Sigmoid colon (tissue), 4 donors: ENCODE data around the gene GIN1.

Experiments used
- EP300 ChIP-seq, 4 donors: sonication (generic); formaldehyde crosslinking; IDR thresholded peaks; one replicate each; pipeline ENCODE4 v1.6.1; 2017; ENCODE audit warnings: antibody characterized with exemption in 4 of 4
- TF ChIP-seq, protein P1 (sequence below), 4 experiments: fragments of 450-650 bp in 3 of 4; fragments of 200-600 bp in 1 of 4; IDR thresholded peaks; one replicate each; pipeline ENCODE4 v1.5.1; 2016 to 2019; ENCODE audit warnings: antibody characterized with exemption in 4 of 4, mild to moderate bottlenecking in 3 of 4, moderate library complexity in 2 of 4

DNA sequence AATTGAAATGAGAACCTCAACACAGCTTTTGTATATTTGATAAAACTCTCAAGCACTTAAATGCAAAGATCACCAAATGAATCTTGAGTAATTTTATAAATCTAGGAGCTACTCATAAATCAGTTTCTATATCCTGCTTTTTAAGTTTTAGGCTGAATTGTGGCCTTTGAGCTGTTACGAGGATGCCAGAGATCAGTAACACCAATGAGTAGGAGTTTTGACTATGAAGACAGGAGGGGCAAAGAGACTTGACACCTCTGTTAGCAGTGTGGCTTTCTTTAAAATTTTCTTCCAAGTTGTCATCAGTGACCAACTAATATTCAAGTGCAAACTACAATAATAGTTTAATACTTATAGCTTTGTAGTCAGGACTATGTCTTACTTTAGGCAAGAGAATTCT, 12.7 kb upstream of the GIN1 start:
- TF ChIP-seq, protein P1, sequence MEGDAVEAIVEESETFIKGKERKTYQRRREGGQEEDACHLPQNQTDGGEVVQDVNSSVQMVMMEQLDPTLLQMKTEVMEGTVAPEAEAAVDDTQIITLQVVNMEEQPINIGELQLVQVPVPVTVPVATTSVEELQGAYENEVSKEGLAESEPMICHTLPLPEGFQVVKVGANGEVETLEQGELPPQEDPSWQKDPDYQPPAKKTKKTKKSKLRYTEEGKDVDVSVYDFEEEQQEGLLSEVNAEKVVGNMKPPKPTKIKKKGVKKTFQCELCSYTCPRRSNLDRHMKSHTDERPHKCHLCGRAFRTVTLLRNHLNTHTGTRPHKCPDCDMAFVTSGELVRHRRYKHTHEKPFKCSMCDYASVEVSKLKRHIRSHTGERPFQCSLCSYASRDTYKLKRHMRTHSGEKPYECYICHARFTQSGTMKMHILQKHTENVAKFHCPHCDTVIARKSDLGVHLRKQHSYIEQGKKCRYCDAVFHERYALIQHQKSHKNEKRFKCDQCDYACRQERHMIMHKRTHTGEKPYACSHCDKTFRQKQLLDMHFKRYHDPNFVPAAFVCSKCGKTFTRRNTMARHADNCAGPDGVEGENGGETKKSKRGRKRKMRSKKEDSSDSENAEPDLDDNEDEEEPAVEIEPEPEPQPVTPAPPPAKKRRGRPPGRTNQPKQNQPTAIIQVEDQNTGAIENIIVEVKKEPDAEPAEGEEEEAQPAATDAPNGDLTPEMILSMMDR (IDR thresholded peaks at IDR 0.05) = no peak
- no peak for TF ChIP-seq EP300 (IDR thresholded peaks at IDR 0.05)
